ENCODE data around the gene TNS3.

- TF ChIP-seq CTCF (IDR thresholded peaks at IDR 0.05; ENCODE audit: low read depth, low read length, poor library complexity, severe bottlenecking) (no peak), EZH2phosphoT487 (IDR thresholded peaks at IDR 0.05; ENCODE audit: borderline replicate concordance, low read length) (no peak)
Observed at GRCh38 chr7:47421456-47421855, 160.5 kb downstream of the TNS3 start.

All from DOHH2 (cell line).